Measurements from ENCODE around the gene RAB3IL1. TPM values are rescaled to one million over a fixed set of nuclear protein-coding genes. Genes with fewer than 3 reads are reported as not detected.
"Not testable (repeated sequence)": the region's sequence is repeated elsewhere in the genome, so short reads cannot be mapped to it uniquely, and the experiment has no call there.

Gene RAB3IL1
- total RNA-seq, 6 donors from 2014 or later: 4.4 to 20.7 (median 10.0) TPM

- peaks cover 0 to 8% (median 2%) of the 10 kb centered on the region in 4 donors for H3K27me3 ChIP-seq
- WGBS, 2 donors: 94 to 98% methylated on average over 9 of the region's 9 CpGs
Measured at GRCh38 chr11:61954106-61954850, 36.9 kb upstream of the RAB3IL1 start.

GRCh38 chr11:61953632-61954031, 36.3 kb upstream of the RAB3IL1 start:
- H3K27me3 ChIP-seq; H3K27ac ChIP-seq; H3K4me3 ChIP-seq; H3K36me3 ChIP-seq; ATAC-seq (ENCODE audit: low FRiP score in 2 of 2); DNase-seq; H3K9me3 ChIP-seq: not testable (repeated sequence)
- H3K4me1 ChIP-seq: peaks cover 16 to 27% (median 21%) of the 10 kb centered on the region in 4 donors
- 85 to 92% methylated on average over 5 of the region's 5 CpGs for WGBS, 2 donors

More at GRCh38 chr11:61954106-61954850, 36.9 kb upstream of the RAB3IL1 start:
- peaks cover 0 to 8% (median 0%) of the 10 kb centered on the region in 4 donors for H3K36me3 ChIP-seq
- DNase-seq: no peak
- peak overlapping the region; percentile 84 to 95 (median 92) for H3K27ac ChIP-seq
- no peaks in the 10 kb centered on the region for H3K9me3 ChIP-seq
- H3K4me3 ChIP-seq: peak overlapping the region in 1 of 4 donors; percentile 50
- ATAC-seq (ENCODE audit: low FRiP score in 2 of 2): no peak
- H3K4me1 ChIP-seq: peaks cover 16 to 26% (median 21%) of the 10 kb centered on the region in 4 donors
- TF ChIP-seq POLR2AphosphoS5 (IDR thresholded peaks at IDR 0.05) (no peak), EP300 (IDR thresholded peaks at IDR 0.05) (no peak), CTCF (IDR thresholded peaks at IDR 0.05) (no peak), POLR2A (IDR thresholded peaks at IDR 0.05) (no peak)

- TF ChIP-seq CTCF (IDR thresholded peaks at IDR 0.05): no peak
- no peak for TF ChIP-seq POLR2AphosphoS5 (IDR thresholded peaks at IDR 0.05)
- no peak for TF ChIP-seq EP300 (IDR thresholded peaks at IDR 0.05)
- TF ChIP-seq POLR2A (IDR thresholded peaks at IDR 0.05): no peak
Measured at GRCh38 chr11:61952882-61953281, 35.5 kb upstream of the RAB3IL1 start.

GRCh38 chr11:61951484-61952135, 34.2 kb upstream of the RAB3IL1 start:
- H3K4me3 ChIP-seq: no peak overlapping the region
- no peak overlapping the region for H3K27ac ChIP-seq
- 93 to 95% methylated on average over 10 to 11 of the region's 11 CpGs for WGBS, 2 donors
- H3K9me3 ChIP-seq: no peaks in the 10 kb centered on the region
- DNase-seq (peak in 1 of 2 donors; percentile 59), ATAC-seq (ENCODE audit: low FRiP score in 2 of 2) (no peak)
- no peaks in the 10 kb centered on the region for H3K36me3 ChIP-seq
- peaks cover 23 to 25% (median 25%) of the 10 kb centered on the region in 4 donors for H3K4me1 ChIP-seq
- TF ChIP-seq POLR2AphosphoS5 (IDR thresholded peaks at IDR 0.05) (no peak), CTCF (IDR thresholded peaks at IDR 0.05) (no peak), POLR2A (IDR thresholded peaks at IDR 0.05) (no peak), EP300 (IDR thresholded peaks at IDR 0.05) (no peak)
- H3K27me3 ChIP-seq: peaks cover 0 to 8% (median 2%) of the 10 kb centered on the region in 4 donors

More at GRCh38 chr11:61952882-61953281, 35.5 kb upstream of the RAB3IL1 start:
- Histone ChIP-seq H3K36me3 (peaks cover 0 to under 1% (median 0%) of the 10 kb centered on the region in 4 donors), H3K27me3 (peaks cover 0 to 8% (median 2%) of the 10 kb centered on the region in 4 donors), H3K4me3 (no peak overlapping the region), H3K9me3 (no peaks in the 10 kb centered on the region), H3K27ac (no peak overlapping the region), H3K4me1 (peaks cover 17 to 27% (median 21%) of the 10 kb centered on the region in 4 donors)
- DNase-seq (no peak), ATAC-seq (ENCODE audit: low FRiP score in 2 of 2) (no peak)
- 86 to 93% methylated on average over 3 of the region's 3 CpGs for WGBS, 2 donors

GRCh38 chr11:61950035-61950547, 32.7 kb upstream of the RAB3IL1 start, which contains the start of gene BEST1:
BEST1 (plus strand) TSS chr11:61950351; CDS start chr11:61951807, 1,456 bp downstream.
- H3K9me3 ChIP-seq: no peaks in the 10 kb centered on the region
- peak within 1 kb of the TSS in 1 of 4 donors; percentile 42 for H3K27ac ChIP-seq
- H3K27me3 ChIP-seq: peaks cover 0 to under 1% (median 0%) of the 10 kb centered on the region in 4 donors
- peaks cover 12 to 15% (median 13%) of the 10 kb centered on the region in 4 donors for H3K4me1 ChIP-seq
- H3K36me3 ChIP-seq: no peaks in the 10 kb centered on the region
- no peak for TF ChIP-seq CTCF (IDR thresholded peaks at IDR 0.05)
- TF ChIP-seq POLR2A (IDR thresholded peaks at IDR 0.05): no peak
- no peak for TF ChIP-seq POLR2AphosphoS5 (IDR thresholded peaks at IDR 0.05)
- TF ChIP-seq EP300 (IDR thresholded peaks at IDR 0.05): no peak
- 86% methylated on average over 6 of the region's 8 CpGs; no CpG with 5 or more reads in 1 of the 2 donors for WGBS, 2 donors
- no peak for ATAC-seq (ENCODE audit: low FRiP score in 2 of 2)
- no peak within 1 kb of the TSS for H3K4me3 ChIP-seq
- DNase-seq: no peak
